Smooth muscle cell (in vitro differentiated cells): Measurements from ENCODE around the gene SLC8A3. TPM values are rescaled to one million over a fixed set of nuclear protein-coding genes. Genes with fewer than 3 reads are reported as not detected.

Experiments
- DNase-seq: peaks from one replicate; lab custom pipeline; 2025; ENCODE audit not compliant: unreplicated experiment; lab: John Stamatoyannopoulos, UW
- H2AFZ ChIP-seq: fragments of 200-600 bp; sonication (generic); 2 replicates; pipeline ENCODE4 v1.6.0; 2016; ENCODE audit warnings: antibody characterized with exemption, low read depth, mild to moderate bottlenecking
- H3F3A ChIP-seq: fragments of 200-600 bp; sonication (generic); 2 replicates; pipeline ENCODE4 v1.6.0; 2017; ENCODE audit warnings: antibody characterized with exemption, low read depth
- H3K27ac ChIP-seq: fragments of 200-600 bp; sonication (generic); 2 replicates; pipeline ENCODE4 v1.5.1; 2016; ENCODE audit warnings: low read depth, mild to moderate bottlenecking
- H3K27me3 ChIP-seq: fragments of 200-600 bp; sonication (generic); 2 replicates; pipeline ENCODE4 v1.6.1; 2016; ENCODE audit warnings: low read depth, mild to moderate bottlenecking
- H3K36me3 ChIP-seq: fragments of 200-600 bp; sonication (generic); 2 replicates; pipeline ENCODE4 v1.5.1; 2016; ENCODE audit warnings: low read depth
- H3K4me1 ChIP-seq: fragments of 200-600 bp; sonication (generic); 2 replicates; pipeline ENCODE4 v1.5.1; 2016; ENCODE audit warnings: low read depth
- H3K4me2 ChIP-seq: fragments of 200-600 bp; sonication (generic); 2 replicates; pipeline ENCODE4 v1.6.0; 2016; ENCODE audit warnings: mild to moderate bottlenecking
- H3K4me3 ChIP-seq: fragments of 200-600 bp; sonication (generic); 2 replicates; pipeline ENCODE4 v1.5.1; 2016; ENCODE audit warnings: mild to moderate bottlenecking
- H3K79me2 ChIP-seq: fragments of 200-600 bp; sonication (generic); 2 replicates; pipeline ENCODE4 v1.6.0; 2016; ENCODE audit warnings: low read depth, mild to moderate bottlenecking
- H3K9ac ChIP-seq: fragments of 200-600 bp; sonication (generic); 2 replicates; pipeline ENCODE4 v1.6.0; 2016; ENCODE audit warnings: low read depth
- H3K9me3 ChIP-seq: fragments of 200-600 bp; sonication (generic); replicated peaks from 2 replicates; pipeline ENCODE4 v1.5.1; 2016; ENCODE audit warnings: low read depth
- H4K20me1 ChIP-seq: fragments of 200-600 bp; sonication (generic); 2 replicates; pipeline ENCODE4 v1.6.0; 2016; ENCODE audit warnings: low read depth
- CTCF ChIP-seq: fragments of 200-600 bp; sonication (generic); IDR thresholded peaks from 2 replicates; pipeline ENCODE4 v1.5.1; 2017; ENCODE audit warnings: borderline replicate concordance, mild to moderate bottlenecking, antibody characterized with exemption; ENCODE audit not compliant: insufficient read depth, poor library complexity, severe bottlenecking
- WGBS: methylation state at CpG from one replicate; pipeline ENCODE4 v1.1.7; 2016; ENCODE audit warnings: low lambda C conversion rate; 5-methylcytosine and 5-hydroxymethylcytosine counted together
- polyA plus RNA-seq: library from polyadenylated mRNA; unstranded; fragments of >200 nt; fragmentation: Nextera tagmentation; extraction: Ambion mirVana; gene quantifications from 2 replicates; pipeline ENCODE4 v1.2.1, GENCODE V29; 2016
- total RNA-seq: library from RNA; depleted of rRNA; stranded (reverse); fragments of >200 nt; gene quantifications from 2 replicates; pipeline ENCODE4 v1.2.3, GENCODE V29; 2014

Gene SLC8A3
- total and polyA plus RNA-seq, 2 experiments from 2014 or later, result not detected

GRCh38 chr14:70183991-70184390 is 4.8 kb downstream of the SLC8A3 start:
- Histone ChIP-seq H3F3A (no peaks in the 10 kb centered on the region), H3K9ac (no peak overlapping the region), H3K4me2 (no peak overlapping the region), H3K4me1 (no peaks in the 10 kb centered on the region), H4K20me1 (no peaks in the 10 kb centered on the region), H3K79me2 (no peaks in the 10 kb centered on the region), H3K36me3 (no peaks in the 10 kb centered on the region), H3K27me3 (peaks cover 65% of the 10 kb centered on the region), H3K4me3 (no peak overlapping the region), H3K9me3 (no peaks in the 10 kb centered on the region), H2AFZ (no peak overlapping the region), H3K27ac (no peak overlapping the region)
- DNase-seq, result no peak
- 91% methylated on average over 6 of the region's 6 CpGs for WGBS
- no peak for TF ChIP-seq CTCF

- Histone ChIP-seq H3K79me2 (no peaks in the 10 kb centered on the region), H3K27ac (no peak overlapping the region), H3K27me3 (peaks cover 43% of the 10 kb centered on the region), H3K4me3 (no peak overlapping the region), H4K20me1 (no peaks in the 10 kb centered on the region), H3K9me3 (no peaks in the 10 kb centered on the region), H3K36me3 (no peaks in the 10 kb centered on the region), H3K4me1 (no peaks in the 10 kb centered on the region), H3K4me2 (no peak overlapping the region), H3F3A (no peaks in the 10 kb centered on the region), H2AFZ (no peak overlapping the region), H3K9ac (no peak overlapping the region)
- DNase-seq, result no peak
- no peak for TF ChIP-seq CTCF
- 47% methylated on average over 1 of the region's 1 CpG for WGBS
These were observed 7.5 kb downstream of the SLC8A3 start for GRCh38 chr14:70181276-70181675.

GRCh38 chr14:70180718-70181117 is 8.0 kb downstream of the SLC8A3 start:
- no peak for DNase-seq
- no peak overlapping the region for H3K4me2 ChIP-seq
- WGBS, result 94% methylated on average over 1 of the region's 1 CpG
- H3K9me3 ChIP-seq, result no peaks in the 10 kb centered on the region
- H3K27me3 ChIP-seq, result peaks cover 39% of the 10 kb centered on the region
- H3F3A ChIP-seq, result no peaks in the 10 kb centered on the region
- no peak overlapping the region for H3K27ac ChIP-seq
- no peak for TF ChIP-seq CTCF
- no peaks in the 10 kb centered on the region for H4K20me1 ChIP-seq
- H3K9ac ChIP-seq, result no peak overlapping the region
- no peaks in the 10 kb centered on the region for H3K36me3 ChIP-seq
- H3K4me3 ChIP-seq, result no peak overlapping the region
- H2AFZ ChIP-seq, result no peak overlapping the region
- H3K79me2 ChIP-seq, result no peaks in the 10 kb centered on the region
- H3K4me1 ChIP-seq, result no peaks in the 10 kb centered on the region

GRCh38 chr14:70177081-70177800 is 11.5 kb downstream of the SLC8A3 start:
- no peaks in the 10 kb centered on the region for H3K79me2 ChIP-seq
- no peak overlapping the region for H2AFZ ChIP-seq
- H3K4me3 ChIP-seq, result no peak overlapping the region
- H3K9ac ChIP-seq, result no peak overlapping the region
- DNase-seq, result no peak
- H3K4me2 ChIP-seq, result no peak overlapping the region
- H4K20me1 ChIP-seq, result no peaks in the 10 kb centered on the region
- no peaks in the 10 kb centered on the region for H3K9me3 ChIP-seq
- H3F3A ChIP-seq, result no peaks in the 10 kb centered on the region
- 73% methylated on average over 3 of the region's 3 CpGs for WGBS
- H3K27me3 ChIP-seq, result peaks cover 15% of the 10 kb centered on the region
- no peak overlapping the region for H3K27ac ChIP-seq
- TF ChIP-seq CTCF, result no peak
- H3K36me3 ChIP-seq, result no peaks in the 10 kb centered on the region
- no peaks in the 10 kb centered on the region for H3K4me1 ChIP-seq
